ENCODE results near the gene GALNT13. TPM values are rescaled to one million over a fixed set of nuclear protein-coding genes. Genes with fewer than 3 reads are reported as not detected.

GALNT13 gene
- total and polyA plus RNA-seq, 2 of the 13 experiments (the other 11 are each of a cell fraction or from before 2014, with no cell fraction given), result 1.3 to 5.0 TPM

GRCh38 chr2:154449951-154450658 is 578.4 kb downstream of the GALNT13 start (continued):
- TF ChIP-seq GZF1 (CRISPR knock-in tag; IDR thresholded peaks at IDR 0.05) (no peak), NFIB (CRISPR knock-in tag; IDR thresholded peaks at IDR 0.05; ENCODE audit: borderline replicate concordance) (no peak), ZHX1 (CRISPR knock-in tag; IDR thresholded peaks at IDR 0.05; ENCODE audit: low read depth) (no peak), HINFP (CRISPR knock-in tag; IDR thresholded peaks at IDR 0.05; ENCODE audit: low read depth) (no peak), ZNF644 (CRISPR knock-in tag; IDR thresholded peaks at IDR 0.05; ENCODE audit: low read depth) (peak; percentile 96), FOXA1 (IDR thresholded peaks at IDR 0.05) (peak; percentile 69), FOXA1 (CRISPR knock-in tag; IDR thresholded peaks at IDR 0.05) (peak; percentile 97), POLR2G (IDR thresholded peaks at IDR 0.05; ENCODE audit: low read depth, low read length) (no peak), ZBTB4 (CRISPR knock-in tag; IDR thresholded peaks at IDR 0.05; ENCODE audit: borderline replicate concordance) (no peak), REST (IDR thresholded peaks at IDR 0.05; ENCODE audit: borderline replicate concordance in 1 of 2, low read depth in 1 of 2, low read length in 2 of 2) (peak in 1 of 2 experiments; percentile 58; a peak in 1 of 4 replicates), GABPA (IDR thresholded peaks at IDR 0.05; ENCODE audit: low read depth, low read length) (no peak), GABPA (CRISPR knock-in tag; IDR thresholded peaks at IDR 0.05; ENCODE audit: low read depth) (no peak), ZNF891 (CRISPR knock-in tag; IDR thresholded peaks at IDR 0.05) (no peak), ZNF362 (CRISPR knock-in tag; IDR thresholded peaks at IDR 0.05; ENCODE audit: borderline replicate concordance) (peak; percentile 24; the same call in 1 of the 2 replicates), NR2C2 (CRISPR knock-in tag; IDR thresholded peaks at IDR 0.05; ENCODE audit: borderline replicate concordance) (0 out of 2 replicates have a peak, but pooled peaks have one; percentile 25)
